Hematopoietic multipotent progenitor cell treated with erythropoietin and hydrocortisone succinate and interleukin-3 and kit ligand, for 4 days (in vitro differentiated cells): ENCODE results near the gene GPRC5D.

ENCODE experiments used
- DNase-seq: peaks from one replicate; pipeline ENCODE4 v3.0.0-alpha.2; 2015

GPRC5D gene

GRCh38 chr12:12952036-12952435 lies at the start of gene GPRC5D:
Gene GPRC5D, minus strand, starts transcription at chr12:12952170. Its CDS starts 1,786 bp downstream, at chr12:12950384.
- no peak for DNase-seq

GRCh38 chr12:13001775-13002040 lies 49.7 kb upstream of the GPRC5D start:
- DNase-seq = no peak

- DNase-seq = peak; percentile 81
Observed at GRCh38 chr12:13000925-13001774, 49.2 kb upstream of the GPRC5D start.

GRCh38 chr12:13000616-13000924 lies 48.6 kb upstream of the GPRC5D start:
- peak; percentile 57 for DNase-seq

- DNase-seq = peak; percentile 95
Observed at GRCh38 chr12:12999959-13000615, 48.1 kb upstream of the GPRC5D start, which contains the start of gene HEBP1. Gene HEBP1, minus strand, starts transcription at chr12:13000265. Its CDS starts 151 bp downstream, at chr12:13000114.

GRCh38 chr12:12999271-12999958 lies 47.4 kb upstream of the GPRC5D start:
- DNase-seq = peak; percentile 40

GRCh38 chr12:12998248-12998647 lies 46.3 kb upstream of the GPRC5D start:
- DNase-seq = no peak

- DNase-seq = no peak
Observed at GRCh38 chr12:12997734-12998133, 45.8 kb upstream of the GPRC5D start.

- peak; percentile 55 for DNase-seq
Observed at GRCh38 chr12:12997156-12997555, 45.2 kb upstream of the GPRC5D start.

- peak; percentile 93 for DNase-seq
Observed at GRCh38 chr12:12996209-12996608, 44.2 kb upstream of the GPRC5D start.

GRCh38 chr12:12995088-12995487 lies 43.1 kb upstream of the GPRC5D start:
- DNase-seq = no peak

- no peak for DNase-seq
Observed at GRCh38 chr12:12993367-12993766, 41.4 kb upstream of the GPRC5D start.

- DNase-seq = peak; percentile 90
Observed at GRCh38 chr12:12992418-12993130, 40.6 kb upstream of the GPRC5D start.

GRCh38 chr12:12990700-12991468 lies 38.9 kb upstream of the GPRC5D start:
- no peak for DNase-seq

- no peak for DNase-seq
Observed at GRCh38 chr12:12987421-12987820, 35.5 kb upstream of the GPRC5D start.

- peak; percentile 48 for DNase-seq
Observed at GRCh38 chr12:12986775-12987331, 34.9 kb upstream of the GPRC5D start.

GRCh38 chr12:12985817-12986408 lies 33.9 kb upstream of the GPRC5D start:
- peak; percentile 66 for DNase-seq

- no peak for DNase-seq
Observed at GRCh38 chr12:12984149-12984548, 32.2 kb upstream of the GPRC5D start.

- DNase-seq = peak; percentile 62
Observed at GRCh38 chr12:12983420-12984035, 31.6 kb upstream of the GPRC5D start.

GRCh38 chr12:12982331-12982730 lies 30.4 kb upstream of the GPRC5D start:
- no peak for DNase-seq

- DNase-seq = no peak
Observed at GRCh38 chr12:12979731-12980259, 27.8 kb upstream of the GPRC5D start.
